Muscle layer of colon (tissue), 2 donors: Measurements from ENCODE around the gene LHX3.

Source experiments
- H3K27ac ChIP-seq: one replicate; pipeline ENCODE4 v1.7.0; 2013; ENCODE audit warnings: low read depth, mild to moderate bottlenecking, low read length, moderate library complexity
- H3K27me3 ChIP-seq, 2 donors: one replicate each; pipeline ENCODE4 v1.7.0; 2013; ENCODE audit warnings: low read length in 2 of 2, mild to moderate bottlenecking in 2 of 2; ENCODE audit not compliant: insufficient read depth in 2 of 2, control insufficient read depth in 1 of 2
- H3K36me3 ChIP-seq: one replicate; pipeline ENCODE4 v1.7.0; 2013; ENCODE audit warnings: mild to moderate bottlenecking, low read length; ENCODE audit not compliant: insufficient read depth
- H3K4me1 ChIP-seq: one replicate; pipeline ENCODE4 v1.7.0; 2013; ENCODE audit warnings: mild to moderate bottlenecking, low read length; ENCODE audit not compliant: insufficient read depth
- H3K4me3 ChIP-seq, 2 donors: one replicate each; pipeline ENCODE4 v1.7.0; 2013; ENCODE audit warnings: low read length in 2 of 2, low read depth in 1 of 2, mild to moderate bottlenecking in 1 of 2, moderate library complexity in 1 of 2
- H3K9ac ChIP-seq: one replicate; pipeline ENCODE4 v1.7.0; 2013; ENCODE audit warnings: low read length
- H3K9me3 ChIP-seq: one replicate; pipeline ENCODE4 v1.7.0; 2013; ENCODE audit warnings: mild to moderate bottlenecking, low read length
- donor health status: abdominal sarcoma.
- donor health status: Adenocarcinoma of cecum.

Gene LHX3

DNA sequence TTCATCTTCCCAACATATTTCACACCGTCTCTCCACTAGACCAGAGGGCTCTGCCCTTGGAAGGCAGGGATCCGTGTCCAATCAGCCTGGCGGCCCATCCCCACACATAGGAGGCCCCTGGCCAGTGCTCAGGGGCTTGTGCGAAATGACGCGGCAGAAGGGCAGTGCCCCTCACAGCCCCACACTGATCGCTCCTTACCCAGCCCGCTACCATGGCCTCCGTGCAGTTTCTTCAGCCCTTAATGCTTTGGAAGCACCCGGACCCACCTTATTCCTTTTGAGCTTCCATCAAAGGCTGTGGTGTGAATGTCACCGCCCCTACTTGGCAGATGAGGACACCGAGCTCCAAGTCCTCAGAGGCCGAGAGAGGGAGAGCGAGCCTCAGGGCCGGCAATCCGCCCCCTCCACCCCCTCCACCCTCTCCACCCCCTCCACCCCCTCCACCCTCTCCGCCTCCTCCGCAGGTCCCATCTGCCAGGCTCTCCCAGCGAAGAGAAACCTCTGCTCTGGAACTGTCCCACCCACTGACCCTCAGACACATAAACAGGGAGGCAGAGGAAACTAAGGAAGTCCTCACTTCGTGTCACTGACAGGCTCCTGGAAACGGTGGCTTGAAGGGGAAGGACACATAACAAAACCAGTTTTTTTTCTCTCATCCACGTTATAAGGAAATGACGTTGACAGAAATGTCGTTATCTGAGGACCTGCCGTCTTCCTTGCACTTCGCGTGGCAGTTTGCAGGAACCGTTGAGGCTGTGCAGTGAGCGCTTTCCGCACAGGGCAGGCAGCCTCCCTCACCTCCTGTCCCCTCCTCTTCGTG is 26.8 kb upstream of the LHX3 start:
- Histone ChIP-seq H3K4me1 (no peaks in the 10 kb centered on the region), H3K9ac (no peak overlapping the region), H3K27me3 (no peaks in the 10 kb centered on the region), H3K27ac (no peak overlapping the region), H3K4me3 (no peak overlapping the region), H3K36me3 (peaks cover 5% of the 10 kb centered on the region), H3K9me3 (no peaks in the 10 kb centered on the region)

DNA sequence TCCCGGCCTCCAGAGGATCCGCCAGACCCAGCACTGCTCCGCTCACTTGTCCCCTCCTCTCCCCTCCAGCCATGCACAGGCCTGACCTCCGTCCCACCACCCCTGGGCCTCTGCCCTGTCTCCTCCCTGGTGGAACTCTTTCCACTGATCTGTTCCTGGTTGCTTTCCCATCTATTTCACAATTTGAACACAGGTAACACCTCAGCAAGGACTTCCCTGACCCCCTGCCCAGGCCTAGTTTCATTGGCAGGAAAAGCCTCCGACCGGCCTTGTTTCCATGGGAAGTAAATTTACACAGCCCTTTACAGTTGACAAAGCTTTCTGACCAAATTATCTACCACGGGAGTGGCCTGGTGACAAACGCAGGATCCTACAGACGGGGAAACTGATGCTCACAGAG is 25.8 kb upstream of the LHX3 start:
- H3K9ac ChIP-seq: no peak overlapping the region
- no peaks in the 10 kb centered on the region for H3K4me1 ChIP-seq
- H3K4me3 ChIP-seq: no peak overlapping the region
- no peaks in the 10 kb centered on the region for H3K27me3 ChIP-seq
- H3K36me3 ChIP-seq: peaks cover 9% of the 10 kb centered on the region
- H3K27ac ChIP-seq: no peak overlapping the region
- no peaks in the 10 kb centered on the region for H3K9me3 ChIP-seq

DNA sequence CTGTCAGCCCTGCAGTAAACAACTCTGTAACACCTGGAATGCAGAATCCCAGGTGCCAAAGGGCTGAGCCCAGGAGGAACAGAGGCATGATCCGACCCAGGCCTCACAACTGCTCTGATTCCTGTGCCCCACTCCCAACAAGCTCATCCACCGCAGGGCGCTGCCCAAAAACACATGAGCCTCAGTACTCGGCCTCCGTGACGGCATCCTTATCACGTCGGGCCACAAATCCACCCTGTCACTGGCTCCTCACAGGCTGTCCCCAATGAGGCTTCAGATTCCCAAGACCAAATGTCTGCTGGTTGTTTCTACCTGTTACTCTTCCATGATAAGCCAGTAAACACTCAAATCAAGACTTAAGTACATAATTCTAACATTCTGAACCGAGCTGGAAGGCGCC is 25.4 kb upstream of the LHX3 start:
- Histone ChIP-seq H3K36me3 (peaks cover 5% of the 10 kb centered on the region), H3K4me3 (no peak overlapping the region), H3K9ac (no peak overlapping the region), H3K9me3 (no peaks in the 10 kb centered on the region), H3K4me1 (no peaks in the 10 kb centered on the region), H3K27ac (no peak overlapping the region), H3K27me3 (no peaks in the 10 kb centered on the region)

DNA sequence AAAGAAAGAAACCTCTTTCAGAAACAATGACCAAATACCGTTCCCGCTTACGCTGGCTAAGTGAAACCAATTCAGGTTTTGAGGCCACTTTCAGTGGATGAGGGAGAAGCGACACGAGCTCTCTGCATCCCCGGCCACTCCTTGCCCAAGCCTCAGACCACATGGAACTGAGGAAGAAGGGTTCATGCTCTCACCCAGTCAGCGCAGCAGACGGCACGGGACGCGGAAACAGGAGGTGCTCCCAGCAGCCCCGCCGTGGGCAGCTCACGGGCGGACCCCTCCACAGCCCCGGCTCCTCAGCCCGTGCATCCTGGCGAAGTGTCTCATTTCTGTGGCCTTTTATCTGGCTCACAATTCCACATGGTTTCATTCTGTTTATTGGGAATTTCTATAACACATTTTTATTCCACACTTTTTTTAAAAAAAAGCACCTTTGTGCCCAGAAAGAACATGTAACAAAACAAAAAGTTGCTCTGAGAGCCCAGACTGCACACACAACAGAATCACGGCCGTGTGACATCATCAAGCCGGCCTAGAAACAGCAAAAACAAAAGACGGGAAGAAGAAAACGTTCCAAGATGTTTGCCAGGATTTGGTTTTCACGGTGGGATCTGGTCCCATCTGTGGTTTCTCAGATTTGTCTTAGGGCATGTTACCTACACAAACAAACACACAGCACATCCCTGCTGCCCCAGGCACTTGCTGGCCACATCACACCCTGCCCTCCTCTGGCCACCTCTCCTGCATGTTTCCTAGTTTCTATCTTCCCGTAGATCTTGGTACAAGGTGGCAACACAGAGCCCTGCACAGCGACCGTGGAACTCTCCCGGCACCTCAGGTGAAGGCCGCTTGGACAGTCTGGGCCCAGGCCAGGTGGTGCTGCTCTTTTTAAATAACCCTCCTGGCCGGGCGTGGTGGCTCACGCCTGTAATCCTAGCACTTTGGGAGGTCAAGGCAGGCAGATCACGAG is 24.5 kb upstream of the LHX3 start:
- H3K4me1 ChIP-seq: no peaks in the 10 kb centered on the region
- H3K36me3 ChIP-seq: peaks cover 4% of the 10 kb centered on the region
- no peak overlapping the region for H3K9ac ChIP-seq
- H3K27ac ChIP-seq: no peak overlapping the region
- no peak overlapping the region for H3K4me3 ChIP-seq
- no peaks in the 10 kb centered on the region for H3K9me3 ChIP-seq
- no peaks in the 10 kb centered on the region for H3K27me3 ChIP-seq

DNA sequence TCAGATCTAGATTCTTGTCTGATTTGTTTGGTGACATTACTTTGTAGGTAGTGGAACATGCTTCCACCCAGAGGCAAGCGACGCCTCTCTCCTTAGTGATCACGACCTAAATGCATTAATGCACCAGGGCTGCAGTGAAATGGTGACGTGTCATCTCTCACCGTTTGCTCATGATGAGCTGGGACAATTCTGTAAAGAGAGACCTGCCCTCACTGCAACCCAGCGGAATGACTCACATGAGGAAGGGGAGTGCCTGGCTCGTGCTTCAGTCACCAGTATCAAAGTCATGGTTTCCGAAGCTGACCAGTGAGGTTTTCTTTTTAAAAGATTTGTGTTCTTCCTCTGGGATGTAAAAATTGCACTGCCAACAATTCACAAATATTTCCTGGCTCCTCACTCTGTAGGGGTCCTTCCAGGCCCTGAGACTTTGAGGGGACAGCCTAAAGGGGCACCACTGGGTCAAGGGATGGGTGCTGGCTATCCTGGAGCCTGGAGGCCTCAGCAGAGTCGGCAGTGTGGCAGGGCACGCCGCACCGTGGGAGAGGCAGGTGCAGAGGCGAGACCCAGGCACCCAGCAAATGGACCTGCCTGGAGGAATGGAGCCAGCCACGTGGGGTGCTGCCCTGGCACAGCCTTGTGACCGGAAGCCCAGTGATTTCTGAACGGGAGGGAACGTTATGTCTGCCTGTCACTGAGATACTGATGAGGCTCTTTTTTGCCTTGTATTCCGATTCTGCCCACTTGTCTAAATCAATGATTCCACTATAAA is 23.4 kb upstream of the LHX3 start:
- H3K4me1 ChIP-seq: no peaks in the 10 kb centered on the region
- H3K27me3 ChIP-seq: no peaks in the 10 kb centered on the region
- peaks cover 12% of the 10 kb centered on the region for H3K36me3 ChIP-seq
- no peak overlapping the region for H3K9ac ChIP-seq
- H3K4me3 ChIP-seq: no peak overlapping the region
- H3K27ac ChIP-seq: no peak overlapping the region
- no peaks in the 10 kb centered on the region for H3K9me3 ChIP-seq

DNA sequence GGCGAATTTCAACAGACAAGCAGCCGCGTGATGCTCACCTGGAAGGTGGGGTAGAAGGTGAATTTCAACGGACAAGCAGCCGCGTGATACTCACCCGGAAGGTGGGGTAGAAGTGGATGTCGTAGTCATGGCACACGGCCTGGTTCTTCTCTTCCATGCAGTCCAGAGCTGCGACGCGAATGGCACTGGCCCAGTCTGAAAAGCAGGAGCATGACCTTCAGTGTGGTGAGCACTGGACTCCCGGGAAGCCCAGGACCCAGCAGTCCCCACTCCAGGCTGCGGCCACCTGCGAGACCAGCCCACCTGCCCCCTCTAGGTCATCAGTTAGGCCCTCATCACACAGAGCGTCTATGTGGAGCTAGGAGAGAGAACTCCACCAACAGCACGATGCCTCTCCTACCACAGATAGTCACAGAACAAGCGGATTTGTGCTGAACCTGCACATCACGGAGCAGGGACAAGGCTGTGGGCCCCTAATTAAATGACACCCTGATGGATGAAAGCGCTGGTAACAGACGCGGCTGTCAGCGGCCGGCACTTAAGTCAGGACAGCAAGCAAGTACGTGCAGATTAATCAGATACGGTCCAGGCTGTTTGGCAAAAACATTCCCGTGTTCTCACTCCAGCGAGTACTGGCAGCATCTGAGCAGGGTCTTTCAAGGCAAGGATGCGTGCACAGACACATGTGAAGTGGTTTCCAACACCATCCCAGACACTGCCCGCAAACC is 21.9 kb upstream of the LHX3 start:
- Histone ChIP-seq H3K27me3 (no peaks in the 10 kb centered on the region), H3K9me3 (no peaks in the 10 kb centered on the region), H3K27ac (no peak overlapping the region), H3K4me1 (no peaks in the 10 kb centered on the region), H3K36me3 (peaks cover 15% of the 10 kb centered on the region), H3K4me3 (no peak overlapping the region), H3K9ac (no peak overlapping the region)

GRCh38 chr9:136225748-136226679 is 21.1 kb upstream of the LHX3 start:
- H3K4me1 ChIP-seq: no peaks in the 10 kb centered on the region
- H3K27me3 ChIP-seq: no peaks in the 10 kb centered on the region
- H3K9me3 ChIP-seq: no peaks in the 10 kb centered on the region
- no peak overlapping the region for H3K27ac ChIP-seq
- H3K36me3 ChIP-seq: peaks cover 19% of the 10 kb centered on the region
- no peak overlapping the region for H3K9ac ChIP-seq
- no peak overlapping the region for H3K4me3 ChIP-seq

GRCh38 chr9:136225366-136225747 is 20.4 kb upstream of the LHX3 start:
- Histone ChIP-seq H3K27me3 (no peaks in the 10 kb centered on the region), H3K9ac (no peak overlapping the region), H3K36me3 (peaks cover 19% of the 10 kb centered on the region), H3K9me3 (no peaks in the 10 kb centered on the region), H3K27ac (no peak overlapping the region), H3K4me1 (no peaks in the 10 kb centered on the region), H3K4me3 (no peak overlapping the region)

DNA sequence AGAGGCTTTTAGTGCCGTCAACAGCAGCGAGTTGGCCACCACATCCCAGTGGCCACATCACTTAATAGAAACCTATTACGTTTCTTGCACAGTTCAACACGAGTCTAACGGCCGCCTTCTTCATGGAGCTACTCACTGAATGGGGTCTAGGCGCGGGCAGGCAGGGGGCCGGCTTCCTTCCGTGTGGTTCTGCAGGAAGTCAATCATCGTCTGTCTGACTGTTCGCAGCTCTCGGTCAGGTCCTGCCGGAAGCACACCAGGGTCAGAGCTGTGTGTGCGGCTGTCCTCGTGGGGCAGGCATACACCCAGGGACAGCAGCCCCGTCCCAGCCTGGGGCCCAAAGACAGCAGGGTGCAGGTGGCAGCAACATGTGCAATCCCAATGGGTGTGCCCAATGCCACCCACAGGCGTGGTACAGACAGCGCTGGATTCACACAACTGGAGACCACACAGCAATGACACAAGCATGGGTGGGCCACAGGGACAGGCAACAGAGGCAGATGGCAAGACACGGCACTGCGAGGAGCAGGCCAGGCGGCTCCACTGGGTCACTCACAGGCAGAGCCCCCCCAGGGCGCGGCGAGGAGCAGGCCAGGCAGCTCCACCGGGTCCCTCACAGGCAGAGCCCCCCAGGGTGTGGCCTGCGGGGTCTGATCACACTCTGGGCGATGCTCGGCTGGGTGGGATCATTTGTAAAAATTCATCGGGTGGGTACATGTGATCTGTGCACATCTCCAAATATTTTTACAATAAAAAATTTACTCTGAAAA is 19.1 kb upstream of the LHX3 start:
- Histone ChIP-seq H3K4me3 (no peak overlapping the region), H3K9me3 (no peaks in the 10 kb centered on the region), H3K27me3 (no peaks in the 10 kb centered on the region), H3K9ac (no peak overlapping the region), H3K4me1 (no peaks in the 10 kb centered on the region), H3K36me3 (peaks cover 19% of the 10 kb centered on the region), H3K27ac (no peak overlapping the region)
